ENCODE results near the gene CALML5. TPM values are rescaled to one million over a fixed set of nuclear protein-coding genes. Genes with fewer than 3 reads are reported as not detected.

CALML5 gene
- total RNA-seq, 2 experiments from 2014 or later, result not detected

DNA sequence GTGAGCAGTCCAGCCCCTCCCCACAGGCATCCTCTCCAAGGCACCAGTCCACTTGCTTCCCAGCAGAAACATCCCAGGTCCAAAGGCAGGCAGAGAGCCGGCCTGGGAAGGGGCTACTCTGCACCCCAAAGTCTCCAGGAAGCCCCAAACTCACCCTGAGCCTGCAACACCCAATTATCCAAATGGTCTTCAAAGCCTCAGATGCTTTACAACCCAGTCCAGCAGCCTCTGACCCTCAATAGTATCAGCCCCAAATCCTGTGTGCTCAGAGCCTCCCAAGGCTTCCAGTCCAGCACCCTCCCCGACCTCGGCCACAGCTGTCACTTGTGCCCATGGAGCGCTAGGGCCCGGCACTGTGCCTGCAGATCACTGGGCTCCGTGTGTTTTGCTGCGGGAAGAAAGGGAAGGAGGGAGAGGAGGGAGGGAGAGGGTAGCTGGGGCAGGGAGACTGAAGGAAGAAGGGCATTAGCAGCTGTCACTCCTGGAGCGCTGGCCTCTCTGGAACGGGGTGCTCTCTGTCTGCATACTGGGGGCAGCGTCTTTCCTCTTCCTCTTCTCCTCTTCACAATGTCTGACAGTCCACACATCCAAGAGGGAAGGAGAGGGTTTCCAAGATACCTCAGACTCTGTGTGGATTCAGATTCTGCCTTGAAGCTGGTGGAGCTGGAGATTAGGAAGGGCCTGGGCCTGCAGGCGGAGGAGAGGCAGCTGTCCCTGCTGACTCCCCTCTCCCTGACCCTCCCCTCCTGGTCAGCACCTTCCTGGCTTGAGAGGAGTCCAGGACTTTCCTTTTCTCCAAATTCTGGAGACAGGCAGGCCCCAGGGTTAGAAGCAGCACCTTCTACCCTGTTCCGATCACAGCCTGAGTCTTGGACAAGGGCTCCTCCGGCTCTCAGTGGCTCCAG lies 13.2 kb downstream of the CALML5 start:
- Histone ChIP-seq H3K9me2 (ENCODE audit: insufficient read depth, low read length) (no peaks in the 10 kb centered on the region), H3K4me3 (ENCODE audit: low read depth, low read length, poor library complexity, severe bottlenecking) (no peak overlapping the region), H2AFZ (ENCODE audit: low read length) (no peak overlapping the region), H4K20me1 (ENCODE audit: insufficient read depth, low read length) (no peaks in the 10 kb centered on the region), H3K79me2 (ENCODE audit: insufficient read depth, low read depth, low read length) (no peaks in the 10 kb centered on the region), H3K4me2 (ENCODE audit: low read length) (no peak overlapping the region), H3K9me3 (ENCODE audit: low read length) (no peaks in the 10 kb centered on the region), H3K27ac (ENCODE audit: low read depth, low read length, poor library complexity, severe bottlenecking) (no peak overlapping the region), H3K4me1 (ENCODE audit: insufficient read depth, low read length, poor library complexity, severe bottlenecking) (peaks cover 8% of the 10 kb centered on the region), H3K36me3 (ENCODE audit: insufficient read depth, low read length) (no peaks in the 10 kb centered on the region)
- ChIA-PET POLR2A (no interaction called here), CTCF (ENCODE audit: unreplicated experiment) (no interaction called here)
- intact Hi-C loops (cut with micrococcal nuclease; ENCODE audit: unreplicated experiment), result no loop called here
- no peak for DNase-seq (ENCODE audit: low spot score)
- TF ChIP-seq, protein P1, sequence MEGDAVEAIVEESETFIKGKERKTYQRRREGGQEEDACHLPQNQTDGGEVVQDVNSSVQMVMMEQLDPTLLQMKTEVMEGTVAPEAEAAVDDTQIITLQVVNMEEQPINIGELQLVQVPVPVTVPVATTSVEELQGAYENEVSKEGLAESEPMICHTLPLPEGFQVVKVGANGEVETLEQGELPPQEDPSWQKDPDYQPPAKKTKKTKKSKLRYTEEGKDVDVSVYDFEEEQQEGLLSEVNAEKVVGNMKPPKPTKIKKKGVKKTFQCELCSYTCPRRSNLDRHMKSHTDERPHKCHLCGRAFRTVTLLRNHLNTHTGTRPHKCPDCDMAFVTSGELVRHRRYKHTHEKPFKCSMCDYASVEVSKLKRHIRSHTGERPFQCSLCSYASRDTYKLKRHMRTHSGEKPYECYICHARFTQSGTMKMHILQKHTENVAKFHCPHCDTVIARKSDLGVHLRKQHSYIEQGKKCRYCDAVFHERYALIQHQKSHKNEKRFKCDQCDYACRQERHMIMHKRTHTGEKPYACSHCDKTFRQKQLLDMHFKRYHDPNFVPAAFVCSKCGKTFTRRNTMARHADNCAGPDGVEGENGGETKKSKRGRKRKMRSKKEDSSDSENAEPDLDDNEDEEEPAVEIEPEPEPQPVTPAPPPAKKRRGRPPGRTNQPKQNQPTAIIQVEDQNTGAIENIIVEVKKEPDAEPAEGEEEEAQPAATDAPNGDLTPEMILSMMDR (conservative IDR thresholded peaks at IDR 0.05; ENCODE audit: low read length), result no peak
- no TSS peak for BruUV-seq (replicated peaks)

DNA sequence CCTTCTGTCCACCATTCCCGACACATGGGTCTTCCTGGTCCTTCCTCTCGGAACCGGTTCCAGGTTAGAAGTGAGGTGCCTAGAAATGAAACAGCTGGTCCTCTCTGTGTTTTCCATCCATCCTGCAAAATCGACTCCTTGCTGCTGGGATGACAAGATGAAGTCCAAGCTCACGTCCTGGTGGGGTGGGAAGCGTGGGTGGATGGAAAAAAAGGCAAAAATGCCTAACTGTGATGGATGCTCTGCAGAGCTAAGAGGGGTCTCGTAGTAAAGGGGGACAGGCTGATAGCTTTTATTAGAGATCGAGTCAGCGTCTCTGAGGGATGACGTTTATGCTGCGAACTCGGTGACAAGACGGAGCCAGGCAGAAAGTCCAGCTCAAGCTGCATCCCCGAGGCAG lies 14.1 kb downstream of the CALML5 start:
- Histone ChIP-seq H3K4me2 (ENCODE audit: low read length) (no peak overlapping the region), H3K4me1 (ENCODE audit: insufficient read depth, low read length, poor library complexity, severe bottlenecking) (peaks cover 8% of the 10 kb centered on the region), H3K36me3 (ENCODE audit: insufficient read depth, low read length) (no peaks in the 10 kb centered on the region), H3K9me3 (ENCODE audit: low read length) (no peaks in the 10 kb centered on the region), H3K27ac (ENCODE audit: low read depth, low read length, poor library complexity, severe bottlenecking) (no peak overlapping the region), H3K9me2 (ENCODE audit: insufficient read depth, low read length) (no peaks in the 10 kb centered on the region), H3K79me2 (ENCODE audit: insufficient read depth, low read depth, low read length) (no peaks in the 10 kb centered on the region), H3K4me3 (ENCODE audit: low read depth, low read length, poor library complexity, severe bottlenecking) (no peak overlapping the region), H4K20me1 (ENCODE audit: insufficient read depth, low read length) (no peaks in the 10 kb centered on the region), H2AFZ (ENCODE audit: low read length) (no peak overlapping the region)
- no TSS peak for BruUV-seq (replicated peaks)
- TF ChIP-seq, protein P1 (conservative IDR thresholded peaks at IDR 0.05; ENCODE audit: low read length), result no peak
- no peak for TF ChIP-seq EZH2phosphoT487 (IDR thresholded peaks at IDR 0.05; ENCODE audit: borderline replicate concordance, low read depth, low read length)
- intact Hi-C loops (cut with micrococcal nuclease; ENCODE audit: unreplicated experiment), result no loop called here
- ChIA-PET CTCF (ENCODE audit: unreplicated experiment) (interaction anchor here (0.6 kb wide), 1 partner anchor 131 kb away, joined by 3 read pairs; no protein-coding TSS in a partner anchor), POLR2A (no interaction called here)
- DNase-seq (ENCODE audit: low spot score), result no peak

DNA sequence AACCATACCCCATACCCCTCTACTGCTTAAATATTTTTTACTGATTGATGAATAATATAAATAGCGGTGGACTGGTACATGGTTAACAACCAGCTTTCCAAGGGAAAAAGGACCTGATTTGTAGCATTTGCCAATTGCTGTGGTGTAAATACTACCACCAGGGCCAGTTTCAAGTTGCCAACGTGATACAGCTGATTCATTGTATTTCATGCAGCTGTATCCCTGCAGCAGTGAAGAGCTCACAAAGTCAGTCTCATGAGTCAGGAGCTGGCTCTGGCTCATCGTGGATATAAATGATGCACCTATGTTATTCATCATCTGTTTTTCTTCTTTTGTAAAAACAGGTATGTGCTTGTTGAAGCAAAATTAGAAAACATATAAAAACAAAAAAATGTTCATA lies 15.2 kb downstream of the CALML5 start:
- no peak overlapping the region for H3K4me2 ChIP-seq (ENCODE audit: low read length)
- BruUV-seq (replicated peaks), result no TSS peak

More for the DNA sequence above, 15.2 kb downstream of the CALML5 start:
- ChIA-PET CTCF (ENCODE audit: unreplicated experiment) (no interaction called here), POLR2A (no interaction called here)
- no peaks in the 10 kb centered on the region for H4K20me1 ChIP-seq (ENCODE audit: insufficient read depth, low read length)
- intact Hi-C loops (cut with micrococcal nuclease; ENCODE audit: unreplicated experiment), result no loop called here
- no peaks in the 10 kb centered on the region for H3K9me3 ChIP-seq (ENCODE audit: low read length)
- H3K4me3 ChIP-seq (ENCODE audit: low read depth, low read length, poor library complexity, severe bottlenecking), result no peak overlapping the region
- H3K9me2 ChIP-seq (ENCODE audit: insufficient read depth, low read length), result no peaks in the 10 kb centered on the region
- no peak overlapping the region for H2AFZ ChIP-seq (ENCODE audit: low read length)
- H3K4me1 ChIP-seq (ENCODE audit: insufficient read depth, low read length, poor library complexity, severe bottlenecking), result peaks cover 14% of the 10 kb centered on the region
- H3K36me3 ChIP-seq (ENCODE audit: insufficient read depth, low read length), result no peaks in the 10 kb centered on the region
- no peak for TF ChIP-seq EZH2phosphoT487 (IDR thresholded peaks at IDR 0.05; ENCODE audit: borderline replicate concordance, low read depth, low read length)
- TF ChIP-seq, protein P1 (conservative IDR thresholded peaks at IDR 0.05; ENCODE audit: low read length), result no peak
- H3K79me2 ChIP-seq (ENCODE audit: insufficient read depth, low read depth, low read length), result no peaks in the 10 kb centered on the region
- no peak for DNase-seq (ENCODE audit: low spot score)
- H3K27ac ChIP-seq (ENCODE audit: low read depth, low read length, poor library complexity, severe bottlenecking), result no peak overlapping the region
